Nephron (organoid): Measurements from ENCODE around the gene ADGRD1.

Experiments used
- H3K27ac Mint-ChIP-seq, 3 experiments: 2 replicates each; pipeline ENCODE4 v1.8.0; 2020; ENCODE audit warnings: mixed read lengths in 3 of 3, mild to moderate bottlenecking in 2 of 3, moderate library complexity in 1 of 3
- H3K27me3 Mint-ChIP-seq: 2 replicates; pipeline ENCODE4 v1.8.0; 2021; ENCODE audit warnings: low read depth, mild to moderate bottlenecking, moderate library complexity, mixed read lengths
- H3K36me3 Mint-ChIP-seq: 2 replicates; pipeline ENCODE4 v1.8.0; 2020; ENCODE audit warnings: low read depth, mixed read lengths
- H3K4me1 Mint-ChIP-seq: 2 replicates; pipeline ENCODE4 v1.8.0; 2020; ENCODE audit warnings: mixed read lengths
- H3K4me3 Mint-ChIP-seq, 3 experiments: 2 replicates each; pipeline ENCODE4 v1.8.0; 2020; ENCODE audit warnings: mild to moderate bottlenecking in 3 of 3, mixed read lengths in 3 of 3, moderate library complexity in 2 of 3
- H3K9me3 Mint-ChIP-seq: 2 replicates; pipeline ENCODE4 v1.8.0; 2020; ENCODE audit warnings: mixed read lengths
- TF ChIP-seq, protein P1 (sequence below), 3 experiments: fragments of 200-600 bp; sonication (generic); IDR thresholded peaks; one replicate each; pipeline ENCODE4 v1.5.0; 2021; ENCODE audit warnings: antibody characterized with exemption in 3 of 3; ENCODE audit not compliant: unreplicated experiment in 3 of 3

ADGRD1 gene

GRCh38 chr12:131131808-131132117 lies 178.1 kb downstream of the ADGRD1 start:
- no peak overlapping the region for H3K4me3 Mint-ChIP-seq
- no peaks in the 10 kb centered on the region for H3K36me3 Mint-ChIP-seq
- H3K27me3 Mint-ChIP-seq: peaks cover 25% of the 10 kb centered on the region
- peaks cover 14% of the 10 kb centered on the region for H3K4me1 Mint-ChIP-seq
- TF ChIP-seq, protein P1, sequence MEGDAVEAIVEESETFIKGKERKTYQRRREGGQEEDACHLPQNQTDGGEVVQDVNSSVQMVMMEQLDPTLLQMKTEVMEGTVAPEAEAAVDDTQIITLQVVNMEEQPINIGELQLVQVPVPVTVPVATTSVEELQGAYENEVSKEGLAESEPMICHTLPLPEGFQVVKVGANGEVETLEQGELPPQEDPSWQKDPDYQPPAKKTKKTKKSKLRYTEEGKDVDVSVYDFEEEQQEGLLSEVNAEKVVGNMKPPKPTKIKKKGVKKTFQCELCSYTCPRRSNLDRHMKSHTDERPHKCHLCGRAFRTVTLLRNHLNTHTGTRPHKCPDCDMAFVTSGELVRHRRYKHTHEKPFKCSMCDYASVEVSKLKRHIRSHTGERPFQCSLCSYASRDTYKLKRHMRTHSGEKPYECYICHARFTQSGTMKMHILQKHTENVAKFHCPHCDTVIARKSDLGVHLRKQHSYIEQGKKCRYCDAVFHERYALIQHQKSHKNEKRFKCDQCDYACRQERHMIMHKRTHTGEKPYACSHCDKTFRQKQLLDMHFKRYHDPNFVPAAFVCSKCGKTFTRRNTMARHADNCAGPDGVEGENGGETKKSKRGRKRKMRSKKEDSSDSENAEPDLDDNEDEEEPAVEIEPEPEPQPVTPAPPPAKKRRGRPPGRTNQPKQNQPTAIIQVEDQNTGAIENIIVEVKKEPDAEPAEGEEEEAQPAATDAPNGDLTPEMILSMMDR (IDR thresholded peaks at IDR 0.05; ENCODE audit: unreplicated experiment in 3 of 3): no peak
- H3K27ac Mint-ChIP-seq: peak overlapping the region in 1 of 3 experiments; percentile 31
- H3K9me3 Mint-ChIP-seq: no peaks in the 10 kb centered on the region

- Mint-ChIP-seq H3K27ac (peak overlapping the region in 2 of 3 experiments; percentile 31 to 52), H3K27me3 (peaks cover 31% of the 10 kb centered on the region), H3K9me3 (no peaks in the 10 kb centered on the region), H3K36me3 (no peaks in the 10 kb centered on the region), H3K4me3 (peak overlapping the region in 2 of 3 experiments; percentile 9 to 37), H3K4me1 (peaks cover 14% of the 10 kb centered on the region)
- TF ChIP-seq, protein P1 (IDR thresholded peaks at IDR 0.05; ENCODE audit: unreplicated experiment in 3 of 3): peak; percentile 82 to 97 (median 85)
Measured at GRCh38 chr12:131132118-131132892, 178.6 kb downstream of the ADGRD1 start.

DNA sequence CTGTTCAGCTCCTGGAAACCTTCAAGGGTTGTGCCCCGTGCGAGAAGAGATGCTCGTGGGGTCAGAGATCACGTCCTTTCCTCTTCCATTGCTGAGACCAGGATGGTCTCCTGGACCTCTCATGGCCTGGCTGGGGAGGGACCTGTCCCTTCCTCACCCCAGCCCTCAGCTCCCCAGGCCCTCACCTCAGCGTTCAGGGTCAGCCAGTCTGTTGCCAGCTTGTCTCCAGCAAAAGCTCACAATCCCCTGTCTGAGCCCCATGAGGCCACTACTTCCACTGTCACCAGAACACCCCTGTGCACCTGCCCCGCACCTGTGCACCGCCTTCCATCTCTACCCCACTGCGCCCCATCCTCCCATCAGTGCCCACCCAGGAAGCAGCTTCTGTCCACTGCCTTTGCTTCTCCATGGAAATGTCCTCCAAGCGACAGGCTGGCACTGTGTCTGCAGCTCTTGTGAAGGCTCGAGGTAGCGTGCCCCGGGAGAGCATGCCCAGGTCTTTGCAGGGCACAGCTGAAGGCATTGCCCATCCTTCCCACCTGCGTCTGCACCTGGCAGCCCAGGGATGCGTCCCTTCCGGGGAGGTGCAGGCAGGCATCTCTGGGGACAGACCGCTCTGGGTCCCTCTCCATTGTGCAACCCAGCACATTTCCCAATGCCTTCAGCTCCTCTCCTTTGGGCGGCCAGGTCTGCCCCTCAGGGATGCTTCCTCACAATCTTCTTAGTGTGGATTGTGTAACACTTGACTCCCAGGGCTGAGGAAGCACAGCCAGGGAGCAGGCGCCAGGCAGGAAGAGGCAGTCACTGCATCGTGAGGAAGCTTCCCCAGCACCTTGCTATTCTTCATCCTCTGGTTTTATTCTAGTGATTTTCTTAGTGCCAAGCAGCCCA lies 179.6 kb downstream of the ADGRD1 start:
- H3K9me3 Mint-ChIP-seq: no peaks in the 10 kb centered on the region
- no peak overlapping the region for H3K4me3 Mint-ChIP-seq
- no peaks in the 10 kb centered on the region for H3K36me3 Mint-ChIP-seq
- peaks cover 20% of the 10 kb centered on the region for H3K4me1 Mint-ChIP-seq
- no peak overlapping the region for H3K27ac Mint-ChIP-seq
- TF ChIP-seq, protein P1 (IDR thresholded peaks at IDR 0.05; ENCODE audit: unreplicated experiment in 3 of 3): no peak
- peaks cover 37% of the 10 kb centered on the region for H3K27me3 Mint-ChIP-seq

DNA sequence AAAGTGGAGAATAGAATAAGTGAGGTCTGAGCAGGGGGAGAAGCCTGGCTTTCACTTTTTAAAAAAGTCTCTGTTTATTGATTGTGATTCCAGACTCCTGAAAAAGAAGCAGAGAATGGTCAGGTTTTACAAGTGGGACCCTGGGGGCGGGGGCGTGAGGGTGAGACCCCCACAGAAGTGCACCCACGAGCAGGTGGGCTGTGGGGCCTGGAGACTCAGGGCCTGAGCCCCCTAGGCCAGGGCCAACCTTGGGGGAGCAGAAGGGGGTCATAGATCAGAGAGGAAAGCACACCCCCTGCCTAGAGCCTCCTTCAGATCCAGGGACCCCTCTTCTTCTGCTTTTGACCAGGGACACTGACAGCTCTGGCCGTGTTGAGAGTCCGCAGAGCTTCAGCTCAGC lies 180.3 kb downstream of the ADGRD1 start:
- H3K36me3 Mint-ChIP-seq: no peaks in the 10 kb centered on the region
- H3K4me3 Mint-ChIP-seq: no peak overlapping the region
- peaks cover 20% of the 10 kb centered on the region for H3K4me1 Mint-ChIP-seq
- TF ChIP-seq, protein P1 (IDR thresholded peaks at IDR 0.05; ENCODE audit: unreplicated experiment in 3 of 3): no peak
- H3K9me3 Mint-ChIP-seq: no peaks in the 10 kb centered on the region
- peaks cover 37% of the 10 kb centered on the region for H3K27me3 Mint-ChIP-seq
- peak overlapping the region in 1 of 3 experiments; percentile 52 for H3K27ac Mint-ChIP-seq

DNA sequence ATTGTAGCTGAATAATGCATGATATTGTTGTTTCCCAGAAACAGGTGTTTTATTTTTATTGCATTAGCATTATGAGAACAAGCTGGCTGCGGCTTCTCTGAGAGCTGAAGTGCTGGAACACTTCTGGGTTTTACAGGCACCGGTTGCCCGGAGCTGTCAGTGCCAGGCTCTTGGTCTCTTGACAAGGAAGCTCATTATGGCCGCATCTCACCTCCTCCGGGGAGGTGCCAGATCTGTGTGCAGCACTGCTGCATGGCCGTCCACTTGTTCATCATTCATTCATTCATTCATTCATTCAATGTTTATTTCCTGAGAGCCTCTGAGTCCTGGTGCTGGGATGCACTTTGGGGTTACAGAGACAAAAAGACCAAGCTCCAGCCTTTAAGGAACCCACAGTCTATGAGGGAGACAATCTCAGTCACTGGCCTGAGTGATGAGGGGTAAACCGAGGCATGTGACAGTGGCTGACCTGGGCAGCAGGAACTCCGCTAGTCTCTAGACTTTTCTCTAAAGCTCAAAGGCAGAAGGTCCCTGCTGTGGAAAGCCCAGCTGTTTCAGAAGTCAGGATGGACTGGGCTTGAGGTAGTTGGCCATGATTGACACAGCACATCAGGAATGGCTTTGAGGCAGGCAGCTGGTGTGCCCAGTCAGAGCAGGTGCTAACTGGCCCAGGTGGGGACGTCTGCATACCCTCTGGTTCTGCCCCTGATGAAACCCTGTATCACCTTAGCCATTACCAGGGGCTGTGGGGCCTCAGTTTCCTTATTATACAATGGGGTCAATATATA lies 181.0 kb downstream of the ADGRD1 start:
- Mint-ChIP-seq H3K4me3 (no peak overlapping the region), H3K9me3 (no peaks in the 10 kb centered on the region), H3K36me3 (no peaks in the 10 kb centered on the region), H3K27ac (peak overlapping the region in 1 of 3 experiments; percentile 52), H3K27me3 (peaks cover 33% of the 10 kb centered on the region), H3K4me1 (peaks cover 20% of the 10 kb centered on the region)
- TF ChIP-seq, protein P1 (IDR thresholded peaks at IDR 0.05; ENCODE audit: unreplicated experiment in 3 of 3): no peak
